ENCODE measurements around the gene IMPG1. TPM values are rescaled to one million over a fixed set of nuclear protein-coding genes. Genes with fewer than 3 reads are reported as not detected.

IMPG1 gene
- total RNA-seq, 1 experiment from 2014 or later: not detected

DNA sequence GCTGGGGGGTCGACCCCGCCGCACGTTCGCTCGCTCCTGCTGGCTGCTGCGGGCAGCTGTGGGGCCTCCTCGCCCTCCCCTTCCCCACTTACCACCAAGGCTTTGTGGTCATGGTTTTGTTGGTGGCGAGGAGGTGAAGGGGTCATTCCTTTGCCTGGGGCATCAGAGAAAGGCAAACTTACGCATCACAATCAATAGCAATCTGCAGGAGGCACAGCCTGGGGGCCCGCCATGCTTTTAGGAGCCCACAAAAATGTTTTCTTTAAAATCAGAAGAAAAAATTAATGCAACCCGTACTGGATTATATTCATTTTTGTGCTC, 137.0 kb downstream of the IMPG1 start (continued):
- TF ChIP-seq FOXP4 (CRISPR knock-in tag; IDR thresholded peaks at IDR 0.05) (no peak), E2F5 (CRISPR knock-in tag; IDR thresholded peaks at IDR 0.05) (no peak), NFATC4 (CRISPR knock-in tag; IDR thresholded peaks at IDR 0.05) (no peak), CREM (CRISPR knock-in tag; IDR thresholded peaks at IDR 0.05) (no peak), TEAD1 (CRISPR knock-in tag; IDR thresholded peaks at IDR 0.05) (no peak), ZNF232 (CRISPR knock-in tag; IDR thresholded peaks at IDR 0.05) (no peak)
- TF ChIP-seq, protein P1, sequence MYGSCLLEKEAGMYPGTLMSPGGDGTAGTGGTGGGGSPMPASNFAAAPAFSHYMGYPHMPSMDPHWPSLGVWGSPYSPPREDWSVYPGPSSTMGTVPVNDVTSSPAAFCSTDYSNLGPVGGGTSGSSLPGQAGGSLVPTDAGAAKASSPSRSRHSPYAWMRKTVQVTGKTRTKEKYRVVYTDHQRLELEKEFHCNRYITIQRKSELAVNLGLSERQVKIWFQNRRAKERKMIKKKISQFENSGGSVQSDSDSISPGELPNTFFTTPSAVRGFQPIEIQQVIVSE (CRISPR knock-in tag; IDR thresholded peaks at IDR 0.05; ENCODE audit: borderline replicate concordance): no peak

- Mint-ChIP-seq H3K36me3 (no peaks in the 10 kb centered on the region), H3K27ac (peak overlapping the region; percentile 67; the same call in 1 of the 2 replicates), H3K9me3 (peaks cover 5% of the 10 kb centered on the region; the same call in 1 of the 2 replicates), H3K4me3 (peak overlapping the region; percentile 66), H3K4me1 (peaks cover 11% of the 10 kb centered on the region), H3K27me3 (ENCODE audit: low read depth) (peaks cover 71% of the 10 kb centered on the region)
- ChIA-PET CTCF (interaction anchor here (0.7 to 2.6 kb wide), 16 partner anchors 11 to 942 kb away, joined by 3 to 34 read pairs (median 5); no protein-coding TSS in a partner anchor), POLR2A (no interaction called here)
- ATAC-seq (peak; percentile 75), DNase-seq (ENCODE audit: low spot score) (peak; percentile 46)
- TF ChIP-seq FOXK1 (CRISPR knock-in tag; IDR thresholded peaks at IDR 0.05): peak; percentile 34; the same call in 1 of the 2 replicates
- peak; percentile 52; the same call in 1 of the 2 replicates for TF ChIP-seq MAX (CRISPR knock-in tag; IDR thresholded peaks at IDR 0.05)
- peak; percentile 70 for TF ChIP-seq CTCF (IDR thresholded peaks at IDR 0.05)
- TF ChIP-seq NR1H2 (CRISPR knock-in tag; IDR thresholded peaks at IDR 0.05): no peak
- TF ChIP-seq SOX15 (CRISPR knock-in tag; IDR thresholded peaks at IDR 0.05): no peak
- TF ChIP-seq, protein P2, sequence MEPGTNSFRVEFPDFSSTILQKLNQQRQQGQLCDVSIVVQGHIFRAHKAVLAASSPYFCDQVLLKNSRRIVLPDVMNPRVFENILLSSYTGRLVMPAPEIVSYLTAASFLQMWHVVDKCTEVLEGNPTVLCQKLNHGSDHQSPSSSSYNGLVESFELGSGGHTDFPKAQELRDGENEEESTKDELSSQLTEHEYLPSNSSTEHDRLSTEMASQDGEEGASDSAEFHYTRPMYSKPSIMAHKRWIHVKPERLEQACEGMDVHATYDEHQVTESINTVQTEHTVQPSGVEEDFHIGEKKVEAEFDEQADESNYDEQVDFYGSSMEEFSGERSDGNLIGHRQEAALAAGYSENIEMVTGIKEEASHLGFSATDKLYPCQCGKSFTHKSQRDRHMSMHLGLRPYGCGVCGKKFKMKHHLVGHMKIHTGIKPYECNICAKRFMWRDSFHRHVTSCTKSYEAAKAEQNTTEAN (CRISPR knock-in tag; IDR thresholded peaks at IDR 0.05): no peak
- TF ChIP-seq, protein P3, sequence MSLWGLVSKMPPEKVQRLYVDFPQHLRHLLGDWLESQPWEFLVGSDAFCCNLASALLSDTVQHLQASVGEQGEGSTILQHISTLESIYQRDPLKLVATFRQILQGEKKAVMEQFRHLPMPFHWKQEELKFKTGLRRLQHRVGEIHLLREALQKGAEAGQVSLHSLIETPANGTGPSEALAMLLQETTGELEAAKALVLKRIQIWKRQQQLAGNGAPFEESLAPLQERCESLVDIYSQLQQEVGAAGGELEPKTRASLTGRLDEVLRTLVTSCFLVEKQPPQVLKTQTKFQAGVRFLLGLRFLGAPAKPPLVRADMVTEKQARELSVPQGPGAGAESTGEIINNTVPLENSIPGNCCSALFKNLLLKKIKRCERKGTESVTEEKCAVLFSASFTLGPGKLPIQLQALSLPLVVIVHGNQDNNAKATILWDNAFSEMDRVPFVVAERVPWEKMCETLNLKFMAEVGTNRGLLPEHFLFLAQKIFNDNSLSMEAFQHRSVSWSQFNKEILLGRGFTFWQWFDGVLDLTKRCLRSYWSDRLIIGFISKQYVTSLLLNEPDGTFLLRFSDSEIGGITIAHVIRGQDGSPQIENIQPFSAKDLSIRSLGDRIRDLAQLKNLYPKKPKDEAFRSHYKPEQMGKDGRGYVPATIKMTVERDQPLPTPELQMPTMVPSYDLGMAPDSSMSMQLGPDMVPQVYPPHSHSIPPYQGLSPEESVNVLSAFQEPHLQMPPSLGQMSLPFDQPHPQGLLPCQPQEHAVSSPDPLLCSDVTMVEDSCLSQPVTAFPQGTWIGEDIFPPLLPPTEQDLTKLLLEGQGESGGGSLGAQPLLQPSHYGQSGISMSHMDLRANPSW (CRISPR knock-in tag; conservative IDR thresholded peaks at IDR 0.05; ENCODE audit: low read depth): no peak
- no peak for TF ChIP-seq CBFB (CRISPR knock-in tag; IDR thresholded peaks at IDR 0.05; ENCODE audit: low read depth)
- TF ChIP-seq TEAD4 (CRISPR knock-in tag; IDR thresholded peaks at IDR 0.05): no peak
- TF ChIP-seq ZNF416 (CRISPR knock-in tag; IDR thresholded peaks at IDR 0.05): no peak
- TF ChIP-seq, protein P4, sequence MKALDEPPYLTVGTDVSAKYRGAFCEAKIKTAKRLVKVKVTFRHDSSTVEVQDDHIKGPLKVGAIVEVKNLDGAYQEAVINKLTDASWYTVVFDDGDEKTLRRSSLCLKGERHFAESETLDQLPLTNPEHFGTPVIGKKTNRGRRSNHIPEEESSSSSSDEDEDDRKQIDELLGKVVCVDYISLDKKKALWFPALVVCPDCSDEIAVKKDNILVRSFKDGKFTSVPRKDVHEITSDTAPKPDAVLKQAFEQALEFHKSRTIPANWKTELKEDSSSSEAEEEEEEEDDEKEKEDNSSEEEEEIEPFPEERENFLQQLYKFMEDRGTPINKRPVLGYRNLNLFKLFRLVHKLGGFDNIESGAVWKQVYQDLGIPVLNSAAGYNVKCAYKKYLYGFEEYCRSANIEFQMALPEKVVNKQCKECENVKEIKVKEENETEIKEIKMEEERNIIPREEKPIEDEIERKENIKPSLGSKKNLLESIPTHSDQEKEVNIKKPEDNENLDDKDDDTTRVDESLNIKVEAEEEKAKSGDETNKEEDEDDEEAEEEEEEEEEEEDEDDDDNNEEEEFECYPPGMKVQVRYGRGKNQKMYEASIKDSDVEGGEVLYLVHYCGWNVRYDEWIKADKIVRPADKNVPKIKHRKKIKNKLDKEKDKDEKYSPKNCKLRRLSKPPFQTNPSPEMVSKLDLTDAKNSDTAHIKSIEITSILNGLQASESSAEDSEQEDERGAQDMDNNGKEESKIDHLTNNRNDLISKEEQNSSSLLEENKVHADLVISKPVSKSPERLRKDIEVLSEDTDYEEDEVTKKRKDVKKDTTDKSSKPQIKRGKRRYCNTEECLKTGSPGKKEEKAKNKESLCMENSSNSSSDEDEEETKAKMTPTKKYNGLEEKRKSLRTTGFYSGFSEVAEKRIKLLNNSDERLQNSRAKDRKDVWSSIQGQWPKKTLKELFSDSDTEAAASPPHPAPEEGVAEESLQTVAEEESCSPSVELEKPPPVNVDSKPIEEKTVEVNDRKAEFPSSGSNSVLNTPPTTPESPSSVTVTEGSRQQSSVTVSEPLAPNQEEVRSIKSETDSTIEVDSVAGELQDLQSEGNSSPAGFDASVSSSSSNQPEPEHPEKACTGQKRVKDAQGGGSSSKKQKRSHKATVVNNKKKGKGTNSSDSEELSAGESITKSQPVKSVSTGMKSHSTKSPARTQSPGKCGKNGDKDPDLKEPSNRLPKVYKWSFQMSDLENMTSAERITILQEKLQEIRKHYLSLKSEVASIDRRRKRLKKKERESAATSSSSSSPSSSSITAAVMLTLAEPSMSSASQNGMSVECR (CRISPR knock-in tag; IDR thresholded peaks at IDR 0.05; ENCODE audit: borderline replicate concordance): peak; percentile 63; the same call in 1 of the 2 replicates
- TF ChIP-seq MYBL2 (CRISPR knock-in tag; IDR thresholded peaks at IDR 0.05): no peak
Observed at GRCh38 chr6:75934643-75935472, 137.6 kb downstream of the IMPG1 start.
